Trophoblast cell (in vitro differentiated cells and primary cell): Measurements from ENCODE around the gene FIGNL2.

Experiments
- DNase-seq, 2 donors: peaks; one replicate each; pipeline ENCODE4 v3.0.0-alpha.2; 2016
- H2AFZ ChIP-seq: 2 replicates; pipeline ENCODE4 v1.6.1; 2013; ENCODE audit warnings: low read length, moderate library complexity, mild to moderate bottlenecking; ENCODE audit not compliant: insufficient read depth, poor library complexity
- H2AK5ac ChIP-seq: 2 replicates; pipeline ENCODE4 v1.6.1; 2013; ENCODE audit warnings: mild to moderate bottlenecking, low read length
- H2BK120ac ChIP-seq: 2 replicates; pipeline ENCODE4 v1.6.1; 2013; ENCODE audit warnings: low read length, mild to moderate bottlenecking, moderate library complexity; ENCODE audit not compliant: insufficient read depth, poor library complexity
- H2BK12ac ChIP-seq: 2 replicates; pipeline ENCODE4 v1.6.1; 2013; ENCODE audit warnings: mild to moderate bottlenecking, low read length, moderate library complexity
- H2BK5ac ChIP-seq: 2 replicates; pipeline ENCODE4 v1.6.1; 2013; ENCODE audit warnings: low read length, low read depth, moderate library complexity, mild to moderate bottlenecking; ENCODE audit not compliant: poor library complexity
- H3K14ac ChIP-seq: 2 replicates; pipeline ENCODE4 v1.6.1; 2013; ENCODE audit warnings: mild to moderate bottlenecking, low read length
- H3K18ac ChIP-seq: 2 replicates; pipeline ENCODE4 v1.6.1; 2013; ENCODE audit warnings: mild to moderate bottlenecking, low read length
- H3K23ac ChIP-seq: 2 replicates; pipeline ENCODE4 v1.6.1; 2013; ENCODE audit warnings: low read length
- H3K27ac ChIP-seq: 2 replicates; pipeline ENCODE4 v1.5.1; 2013; ENCODE audit warnings: low read depth, mild to moderate bottlenecking, inconsistent platforms, low read length, moderate library complexity
- H3K27me3 ChIP-seq: 2 replicates; pipeline ENCODE4 v1.6.1; 2013; ENCODE audit warnings: inconsistent platforms, mild to moderate bottlenecking, low read length, moderate library complexity; ENCODE audit not compliant: insufficient read depth
- H3K36me3 ChIP-seq, 2 experiments: 1 replicate in 1 of 2; 2 replicates in 1 of 2; pipeline ENCODE4 v1.6.1; 2013; ENCODE audit warnings: low read length in 2 of 2, mild to moderate bottlenecking in 2 of 2, moderate library complexity in 1 of 2; ENCODE audit not compliant: insufficient read depth in 2 of 2, control insufficient read depth in 1 of 2
- H3K4ac ChIP-seq: 2 replicates; pipeline ENCODE4 v1.6.1; 2013; ENCODE audit warnings: low read depth, mild to moderate bottlenecking, low read length, moderate library complexity
- H3K4me1 ChIP-seq, 2 experiments: 1 replicate in 1 of 2; 2 replicates in 1 of 2; pipeline ENCODE4 v1.6.1; 2013; ENCODE audit warnings: low read length in 2 of 2, mild to moderate bottlenecking in 2 of 2, moderate library complexity in 1 of 2; ENCODE audit not compliant: insufficient read depth in 2 of 2, control insufficient read depth in 1 of 2
- H3K4me2 ChIP-seq: 2 replicates; pipeline ENCODE4 v1.6.1; 2013; ENCODE audit warnings: inconsistent platforms, mild to moderate bottlenecking, low read length, moderate library complexity
- H3K4me3 ChIP-seq: 2 replicates; pipeline ENCODE4 v1.5.1; 2013; ENCODE audit warnings: mild to moderate bottlenecking, low read depth, low read length, inconsistent platforms
- H3K79me1 ChIP-seq: one replicate; pipeline ENCODE4 v1.6.1; 2013; ENCODE audit warnings: low read length
- H3K79me2 ChIP-seq: 2 replicates; pipeline ENCODE4 v1.6.1; 2013; ENCODE audit warnings: low read length, mild to moderate bottlenecking; ENCODE audit not compliant: control insufficient read depth, insufficient read depth, poor library complexity
- H3K9ac ChIP-seq: 2 replicates; pipeline ENCODE4 v1.6.1; 2013; ENCODE audit warnings: mild to moderate bottlenecking, low read length
- H3K9me3 ChIP-seq: 2 replicates; pipeline ENCODE4 v1.6.1; 2013; ENCODE audit warnings: low read depth, mild to moderate bottlenecking, control low read depth, inconsistent platforms, low read length; ENCODE audit not compliant: insufficient read depth
- H4K12ac ChIP-seq: 2 replicates; pipeline ENCODE4 v1.6.1; 2013; ENCODE audit warnings: low read depth, mild to moderate bottlenecking, low read length, moderate library complexity
- H4K8ac ChIP-seq: 2 replicates; pipeline ENCODE4 v1.6.1; 2013; ENCODE audit warnings: low read depth, mild to moderate bottlenecking, low read length, moderate library complexity
- H4K91ac ChIP-seq: one replicate; pipeline ENCODE4 v1.6.1; 2013; ENCODE audit warnings: low read depth, mild to moderate bottlenecking, low read length, moderate library complexity
- WGBS: extraction: QIAGEN DNeasy Blood & Tissue Kit; methylation state at CpG from one replicate; pipeline ENCODE4 v1.1.7; 2013; ENCODE audit warnings: missing lambda C conversion rate; ENCODE audit not compliant: insufficient read length, insufficient coverage; ENCODE audit errors: extremely low coverage; 5-methylcytosine and 5-hydroxymethylcytosine counted together

The FIGNL2 gene

DNA sequence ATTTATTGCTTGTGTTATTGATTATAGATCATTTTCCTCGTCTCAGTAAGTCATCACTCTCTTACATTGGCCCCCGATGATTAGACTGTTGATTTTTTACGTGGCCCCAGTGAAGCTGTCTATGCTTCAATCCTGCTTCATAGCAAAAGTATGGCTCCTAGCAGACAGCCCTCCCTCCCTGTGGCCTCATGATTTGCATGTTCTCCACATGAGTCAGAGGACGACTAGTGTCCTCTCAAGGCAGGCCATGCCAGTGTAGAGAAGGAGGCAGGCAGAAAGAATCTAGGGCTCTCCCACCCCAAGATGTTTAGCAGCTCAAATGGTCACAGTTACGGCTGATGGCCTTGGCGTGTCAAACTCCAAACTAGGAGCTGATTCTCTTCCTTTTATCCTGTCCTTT, 59.6 kb downstream of the FIGNL2 start:
- Histone ChIP-seq H3K14ac (no peak overlapping the region), H3K23ac (no peak overlapping the region), H3K27ac (no peak overlapping the region), H4K8ac (no peak overlapping the region), H2AFZ (no peak overlapping the region), H3K79me1 (no peaks in the 10 kb centered on the region), H3K18ac (no peak overlapping the region), H3K27me3 (no peaks in the 10 kb centered on the region), H4K91ac (no peak overlapping the region), H3K9ac (no peak overlapping the region), H3K79me2 (no peaks in the 10 kb centered on the region), H3K36me3 (no peaks in the 10 kb centered on the region), H3K4ac (no peak overlapping the region), H3K4me3 (no peak overlapping the region), H2BK12ac (no peak overlapping the region), H4K12ac (no peak overlapping the region), H3K9me3 (no peaks in the 10 kb centered on the region), H2BK120ac (no peak overlapping the region), H2AK5ac (no peak overlapping the region), H2BK5ac (no peak overlapping the region), H3K4me1 (peaks cover 3 to 5% of the 10 kb centered on the region in 2 experiments), H3K4me2 (no peak overlapping the region)
- peak; percentile 59 to 75 for DNase-seq
- WGBS = no CpG with 5 or more reads among the region's 6 CpGs

DNA sequence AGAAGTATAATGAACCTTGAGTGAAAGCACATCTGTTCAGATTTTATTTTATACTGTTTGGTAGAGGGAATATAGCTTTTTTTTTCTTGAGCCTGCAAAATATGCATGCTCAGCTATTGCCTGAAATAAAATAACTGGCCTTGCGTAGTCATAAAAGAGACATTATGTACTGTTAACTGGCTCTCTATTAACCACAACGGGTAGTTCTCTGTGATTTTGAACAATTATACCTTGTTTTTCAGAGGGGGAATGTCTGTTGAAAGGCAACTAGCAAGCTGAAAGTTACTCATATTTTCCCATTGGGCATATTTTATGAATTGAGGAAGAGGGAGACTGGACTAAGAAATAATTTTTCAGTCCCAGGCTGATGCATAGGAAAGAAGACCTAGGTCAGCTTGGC, 62.6 kb downstream of the FIGNL2 start:
- no peak overlapping the region for H3K23ac ChIP-seq
- H2BK12ac ChIP-seq = no peak overlapping the region
- H3K36me3 ChIP-seq = no peaks in the 10 kb centered on the region
- H3K27me3 ChIP-seq = no peaks in the 10 kb centered on the region
- WGBS = no CpG with 5 or more reads among the region's 2 CpGs
- no peak overlapping the region for H4K12ac ChIP-seq
- no peak overlapping the region for H2BK120ac ChIP-seq
- no peaks in the 10 kb centered on the region for H3K9me3 ChIP-seq
- no peak overlapping the region for H2BK5ac ChIP-seq
- no peak overlapping the region for H3K4me2 ChIP-seq
- H3K4me3 ChIP-seq = no peak overlapping the region
- H3K27ac ChIP-seq = no peak overlapping the region
- no peak overlapping the region for H2AK5ac ChIP-seq
- no peak overlapping the region for H4K91ac ChIP-seq
- H2AFZ ChIP-seq = no peak overlapping the region
- no peaks in the 10 kb centered on the region for H3K79me1 ChIP-seq
- H3K79me2 ChIP-seq = no peaks in the 10 kb centered on the region
- no peak overlapping the region for H3K9ac ChIP-seq
- H4K8ac ChIP-seq = no peak overlapping the region
- no peak overlapping the region for H3K18ac ChIP-seq
- H3K4me1 ChIP-seq = peaks cover 3 to 5% of the 10 kb centered on the region in 2 experiments
- H3K14ac ChIP-seq = no peak overlapping the region
- no peak for DNase-seq
- H3K4ac ChIP-seq = no peak overlapping the region

DNA sequence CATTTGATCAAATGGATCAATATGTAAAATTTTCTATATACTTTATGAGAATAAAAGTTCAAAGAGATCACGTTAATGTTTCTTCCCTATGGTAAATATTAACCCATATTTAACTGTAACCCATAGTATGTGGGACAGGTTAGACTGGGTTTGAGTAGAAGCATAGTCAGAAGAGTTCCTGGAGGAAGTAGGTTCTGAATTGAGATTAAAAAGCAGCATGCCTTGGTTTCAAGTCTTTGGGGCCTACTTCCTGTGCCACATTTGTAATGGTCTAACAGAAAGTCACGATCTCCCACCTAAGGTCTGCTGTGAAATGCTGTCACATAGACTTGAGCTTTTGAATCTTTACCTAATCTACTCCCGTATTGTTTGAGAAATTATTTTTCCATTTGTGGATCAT, 63.8 kb downstream of the FIGNL2 start:
- Histone ChIP-seq H3K4me3 (no peak overlapping the region), H3K14ac (no peak overlapping the region), H4K91ac (no peak overlapping the region), H2AK5ac (no peak overlapping the region), H3K9me3 (no peaks in the 10 kb centered on the region), H3K4me2 (no peak overlapping the region), H3K27me3 (no peaks in the 10 kb centered on the region), H3K4me1 (peaks cover 3 to 5% of the 10 kb centered on the region in 2 experiments), H4K12ac (no peak overlapping the region), H2BK120ac (no peak overlapping the region), H3K79me2 (no peaks in the 10 kb centered on the region), H3K36me3 (no peaks in the 10 kb centered on the region), H3K79me1 (no peaks in the 10 kb centered on the region), H2AFZ (no peak overlapping the region), H3K23ac (no peak overlapping the region), H3K18ac (no peak overlapping the region), H3K4ac (no peak overlapping the region), H4K8ac (no peak overlapping the region), H3K27ac (no peak overlapping the region), H3K9ac (no peak overlapping the region), H2BK12ac (no peak overlapping the region), H2BK5ac (no peak overlapping the region)
- WGBS = no CpG with 5 or more reads among the region's 3 CpGs
- no peak for DNase-seq

DNA sequence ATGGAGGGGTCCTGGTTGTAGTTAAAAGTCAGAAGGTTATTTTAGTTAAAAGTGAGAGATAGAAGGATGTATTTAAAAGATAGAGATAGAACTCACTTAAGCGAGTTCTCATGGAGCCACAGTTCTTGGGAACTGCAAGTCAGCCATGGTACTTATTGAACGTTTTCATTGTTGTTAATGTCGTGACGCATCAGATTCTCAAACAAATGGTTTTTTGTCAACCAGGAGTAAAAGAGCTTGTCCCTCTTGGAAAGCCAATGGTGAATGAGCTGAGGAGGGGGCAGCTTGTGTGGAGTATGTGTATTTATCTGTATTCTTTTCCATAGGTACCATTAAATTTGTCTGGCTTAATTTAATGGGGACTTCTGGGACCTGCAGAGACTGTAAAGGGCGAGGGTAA, 68.6 kb downstream of the FIGNL2 start:
- 100% methylated on average over 1 of the region's 5 CpGs for WGBS
- no peak overlapping the region for H3K14ac ChIP-seq
- H3K79me2 ChIP-seq = no peaks in the 10 kb centered on the region
- no peak overlapping the region for H2BK5ac ChIP-seq
- no peak overlapping the region for H2BK12ac ChIP-seq
- H4K12ac ChIP-seq = no peak overlapping the region
- H3K36me3 ChIP-seq = no peaks in the 10 kb centered on the region
- no peaks in the 10 kb centered on the region for H3K9me3 ChIP-seq
- H3K23ac ChIP-seq = no peak overlapping the region
- peaks cover 0 to 3% of the 10 kb centered on the region in 2 experiments for H3K4me1 ChIP-seq
- H3K18ac ChIP-seq = no peak overlapping the region
- no peak overlapping the region for H4K91ac ChIP-seq
- no peak overlapping the region for H3K4ac ChIP-seq
- H4K8ac ChIP-seq = no peak overlapping the region
- no peak overlapping the region for H2BK120ac ChIP-seq
- no peak overlapping the region for H2AFZ ChIP-seq
- H3K79me1 ChIP-seq = no peaks in the 10 kb centered on the region
- no peak for DNase-seq
- H3K4me2 ChIP-seq = no peak overlapping the region
- no peak overlapping the region for H2AK5ac ChIP-seq
- no peaks in the 10 kb centered on the region for H3K27me3 ChIP-seq
- H3K4me3 ChIP-seq = no peak overlapping the region
- H3K27ac ChIP-seq = no peak overlapping the region
- H3K9ac ChIP-seq = no peak overlapping the region
